EH (cell line): ENCODE data around the gene C2CD4C.
"Not testable (repeated sequence)": the region's sequence is repeated elsewhere in the genome, so short reads cannot be mapped to it uniquely, and the experiment has no call there.

Source experiments
- DNase-seq: peaks from one replicate; pipeline ENCODE4 v3.0.0-alpha.2; 2015; ENCODE audit warnings: low read depth

C2CD4C gene, protein sequence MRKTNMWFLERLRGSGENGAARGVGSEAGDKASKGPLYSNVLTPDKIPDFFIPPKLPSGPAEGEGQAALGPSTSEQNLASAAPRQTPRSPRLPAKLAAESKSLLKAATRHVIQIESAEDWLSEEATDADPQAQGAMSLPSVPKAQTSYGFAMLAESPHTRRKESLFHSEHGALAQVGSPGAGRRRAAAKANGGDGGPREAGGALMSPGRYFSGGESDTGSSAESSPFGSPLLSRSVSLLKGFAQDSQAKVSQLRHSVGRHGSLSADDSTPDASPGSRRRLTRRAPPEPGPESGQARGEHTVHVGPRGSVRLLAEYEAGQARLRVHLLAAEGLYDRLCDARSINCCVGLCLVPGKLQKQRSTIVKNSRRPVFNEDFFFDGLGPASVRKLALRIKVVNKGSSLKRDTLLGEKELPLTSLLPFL

DNA sequence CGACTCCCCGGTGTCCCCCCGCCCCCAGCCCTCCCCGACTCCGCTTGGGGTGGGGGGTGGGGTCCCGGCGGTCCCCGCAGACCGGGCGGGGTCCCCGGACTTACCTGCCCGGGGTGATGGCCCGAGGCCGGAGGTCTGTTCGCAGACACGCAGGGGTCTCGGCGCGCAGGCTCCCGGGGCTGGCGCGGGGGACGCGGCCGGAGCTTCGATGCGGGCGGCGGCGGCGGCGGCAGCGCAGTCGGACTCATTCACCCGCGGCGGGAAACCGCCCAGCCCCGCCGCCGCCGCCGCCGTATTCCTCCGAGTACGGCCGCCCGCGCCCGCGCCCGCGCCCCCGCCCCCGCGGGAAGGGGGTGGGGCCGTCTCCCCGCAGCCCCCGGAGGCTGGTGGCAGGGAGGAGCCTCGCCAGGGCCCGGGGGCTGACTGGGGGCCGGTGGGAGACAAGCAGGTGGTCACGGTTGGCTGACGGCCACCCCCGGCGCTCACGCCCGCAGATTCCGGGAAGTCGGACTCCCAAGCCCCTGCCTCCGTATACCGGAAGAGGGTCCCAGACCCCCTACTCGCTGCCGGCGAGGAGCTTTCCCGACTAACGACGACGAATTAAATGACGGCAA lies at the start of gene C2CD4C:
C2CD4C (minus strand) TSS at position 246 of the 614 bp plus-strand sequence. CDS start 786 bp downstream, outside the sequence.
- DNase-seq: no peak

DNA sequence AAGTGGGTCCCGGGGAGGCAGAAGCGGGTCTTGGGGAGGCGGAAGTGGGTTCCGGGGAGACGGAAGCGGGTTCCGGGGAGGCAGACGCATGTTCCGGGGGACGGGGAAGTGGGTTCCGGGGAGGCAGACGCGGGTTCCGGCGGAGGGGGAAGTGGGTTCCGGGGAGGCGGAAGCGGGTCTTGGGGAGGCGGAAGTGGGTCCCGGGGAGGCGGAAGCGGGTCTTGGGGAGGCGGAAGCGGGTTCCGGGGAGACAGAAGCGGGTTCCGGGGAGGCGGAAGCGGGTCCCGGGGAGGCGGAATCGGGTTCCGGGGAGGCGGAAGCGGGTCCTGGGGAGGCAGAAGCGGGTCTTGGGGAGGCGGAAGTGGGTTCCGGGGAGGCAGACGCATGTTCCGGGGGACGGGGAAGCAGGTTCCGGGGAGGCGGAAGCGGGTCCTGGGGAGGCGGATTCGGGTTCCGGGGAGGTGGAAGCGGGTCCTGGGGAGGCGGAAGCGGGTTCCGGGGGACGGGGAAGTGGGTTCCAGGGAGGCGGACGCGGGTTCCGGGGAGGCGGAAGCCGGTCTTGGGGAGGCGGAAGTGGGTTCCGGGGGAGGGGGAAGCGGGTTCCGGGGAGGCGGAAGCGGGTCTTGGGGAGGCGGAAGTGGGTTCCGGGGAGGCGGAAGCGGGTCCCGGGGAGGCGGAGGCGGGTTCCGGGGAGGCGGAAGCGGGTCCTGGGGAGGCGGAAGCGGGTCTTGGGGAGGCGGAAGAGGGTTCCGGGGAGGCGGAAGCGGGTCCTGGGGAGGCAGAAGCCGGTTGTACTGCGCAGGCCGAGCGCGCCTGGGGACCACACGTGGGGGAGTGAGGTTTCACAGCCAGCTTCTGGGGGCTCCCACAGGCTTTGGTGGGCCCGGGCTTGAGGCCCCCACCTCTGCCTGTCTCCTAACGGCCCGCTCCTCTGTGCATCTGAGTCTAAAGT lies 49.4 kb upstream of the C2CD4C start:
- no peak for DNase-seq

DNA sequence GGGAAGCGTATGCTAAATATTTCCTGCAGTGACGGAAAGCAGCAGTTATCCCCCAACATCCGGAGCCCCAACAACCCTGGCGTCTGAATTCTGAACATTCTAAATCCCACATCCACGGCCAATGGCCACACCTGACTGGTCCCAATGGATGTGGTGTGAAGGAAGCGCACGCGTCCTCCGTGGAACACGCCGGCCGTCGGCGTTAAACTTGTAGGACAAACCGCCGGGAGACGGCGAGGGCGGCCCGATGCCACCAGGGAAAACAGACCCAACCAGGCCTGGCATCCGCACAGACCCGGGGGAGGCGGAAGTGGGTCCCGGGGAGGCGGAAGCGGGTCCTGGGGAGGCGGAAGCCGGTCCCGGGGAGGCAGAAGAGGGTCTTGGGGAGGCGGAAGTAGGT lies 48.7 kb upstream of the C2CD4C start:
- no peak for DNase-seq

DNA sequence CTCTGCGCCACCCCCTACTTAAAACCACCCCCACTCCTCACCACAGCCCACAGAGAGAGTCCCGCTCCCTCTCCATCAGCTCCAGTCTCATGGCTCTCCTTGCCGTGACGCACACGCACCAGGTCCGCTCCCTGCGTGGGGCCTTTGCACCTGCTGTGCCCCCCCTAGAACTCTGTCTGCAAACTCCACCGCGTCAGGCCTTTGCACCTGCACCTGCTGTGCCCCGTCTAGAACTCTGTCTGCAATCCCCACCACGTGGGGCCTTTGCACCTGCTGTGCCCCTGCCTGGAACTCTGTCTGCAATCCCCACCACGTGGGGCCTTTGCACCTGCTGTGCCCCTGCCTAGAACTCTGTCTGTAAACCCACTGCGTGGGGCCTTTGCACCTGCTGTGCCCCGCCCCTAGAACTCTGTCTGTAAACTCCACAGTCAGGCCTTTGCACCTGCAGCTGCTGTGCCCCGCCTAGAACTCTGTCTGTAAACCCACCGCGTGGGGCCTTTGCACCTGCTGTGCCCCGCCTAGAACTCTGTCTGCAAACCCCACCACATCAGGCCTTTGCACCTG lies 47.7 kb upstream of the C2CD4C start:
- DNase-seq: no peak

DNA sequence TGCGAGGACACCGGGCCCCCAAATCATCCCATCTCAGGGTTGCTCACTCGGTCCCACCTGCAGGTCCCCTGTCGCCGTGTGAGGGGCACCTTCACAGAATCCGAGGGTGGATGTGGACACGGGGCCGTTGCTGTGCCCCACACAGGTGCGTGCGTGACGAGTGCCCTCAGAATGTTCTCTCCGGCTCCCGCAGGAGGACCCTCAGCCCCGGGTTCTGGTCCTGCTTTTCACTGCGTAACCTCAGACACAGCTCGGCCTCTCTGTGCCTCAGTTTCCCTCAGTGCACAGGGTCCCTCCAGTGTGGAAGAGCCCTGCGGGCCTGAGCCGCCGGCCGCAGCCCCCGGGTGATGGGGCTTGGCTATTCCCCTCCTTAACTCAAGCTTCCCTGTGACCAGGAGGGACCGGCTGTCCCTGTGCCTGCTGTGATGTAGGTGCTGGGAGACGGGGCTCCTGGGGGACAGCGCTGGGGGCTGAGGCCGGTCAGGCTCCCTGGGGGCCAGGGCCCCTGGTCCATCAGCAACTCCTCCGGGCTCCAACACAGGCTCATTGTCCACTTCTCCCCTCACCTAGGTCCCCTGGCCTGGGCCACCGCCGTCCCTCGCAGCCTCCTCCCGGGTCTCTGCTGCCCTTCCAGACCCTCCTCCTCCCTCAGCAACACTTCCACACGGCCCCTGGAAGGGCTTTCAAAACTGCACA lies 47.1 kb upstream of the C2CD4C start:
- DNase-seq: no peak

DNA sequence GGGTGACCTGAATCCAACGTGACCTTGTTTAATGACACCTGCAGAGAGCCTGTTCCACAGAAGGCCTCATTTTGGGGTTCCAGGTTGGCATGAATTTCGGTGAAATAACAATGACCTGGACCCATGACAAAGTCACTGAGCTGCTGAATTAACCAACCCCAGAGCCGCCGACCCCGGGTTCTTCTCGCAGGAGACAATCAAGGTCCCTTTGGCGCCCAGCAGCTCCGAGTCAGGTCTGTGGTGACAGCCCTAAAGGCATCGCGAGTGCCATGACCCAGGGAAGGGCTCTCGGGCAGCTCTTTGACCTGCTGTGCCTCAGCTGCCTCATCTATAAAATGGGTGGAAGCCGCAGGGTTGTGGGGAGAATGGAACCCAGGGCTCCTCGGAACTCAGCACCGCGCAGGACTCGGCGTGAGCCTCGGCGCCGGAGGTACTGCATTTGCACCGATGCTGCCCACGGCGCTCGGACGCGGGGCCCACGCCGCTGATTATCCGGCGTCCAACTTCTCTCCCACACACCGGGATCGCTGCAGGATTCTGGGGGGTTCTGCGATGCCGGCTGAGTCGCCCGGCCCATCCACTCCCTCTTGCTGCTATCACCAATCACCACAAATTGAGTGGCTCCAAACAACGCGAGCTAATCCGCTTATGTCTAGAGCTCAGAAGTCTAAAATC lies 46.2 kb upstream of the C2CD4C start:
- DNase-seq: no peak

DNA sequence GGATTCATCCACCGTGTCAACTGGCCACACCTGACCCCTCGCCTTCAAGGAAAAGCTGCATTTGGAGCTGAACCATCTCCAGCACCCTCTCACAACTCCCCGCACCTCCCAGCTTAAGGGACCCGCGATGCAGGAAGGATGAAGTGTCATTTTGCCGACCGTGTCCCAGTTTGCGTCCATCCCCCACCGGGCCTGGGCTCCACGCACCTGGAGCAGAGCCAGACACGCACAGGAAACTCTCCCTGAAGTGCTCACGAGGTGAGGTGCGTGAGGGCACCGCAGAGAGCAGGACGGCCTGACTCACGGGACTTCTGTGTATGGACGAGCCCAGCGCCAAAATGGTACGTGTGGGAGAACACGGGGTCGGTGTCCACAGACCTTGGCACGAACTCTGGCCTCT lies 44.7 kb upstream of the C2CD4C start:
- no peak for DNase-seq

DNA sequence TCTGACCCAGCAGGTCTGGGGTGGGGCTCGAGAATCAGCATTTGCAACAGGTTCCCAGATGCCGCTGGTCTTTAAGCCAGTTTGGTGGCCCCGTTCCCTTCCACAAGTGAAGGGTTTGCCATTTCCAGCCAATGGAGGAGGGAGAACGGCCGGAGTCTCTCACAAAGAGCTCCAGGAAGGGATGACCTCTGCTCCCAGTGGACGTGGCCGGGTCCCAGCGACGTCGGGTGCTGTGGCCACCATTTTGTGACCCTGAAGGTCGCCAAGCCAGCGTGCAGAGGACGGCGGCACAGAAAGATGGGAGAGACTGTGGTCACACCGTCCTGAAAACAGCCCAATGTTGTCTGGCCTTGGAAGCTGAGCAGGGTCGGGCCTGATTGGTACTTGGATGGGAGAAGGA lies 43.9 kb upstream of the C2CD4C start:
- no peak for DNase-seq

DNA sequence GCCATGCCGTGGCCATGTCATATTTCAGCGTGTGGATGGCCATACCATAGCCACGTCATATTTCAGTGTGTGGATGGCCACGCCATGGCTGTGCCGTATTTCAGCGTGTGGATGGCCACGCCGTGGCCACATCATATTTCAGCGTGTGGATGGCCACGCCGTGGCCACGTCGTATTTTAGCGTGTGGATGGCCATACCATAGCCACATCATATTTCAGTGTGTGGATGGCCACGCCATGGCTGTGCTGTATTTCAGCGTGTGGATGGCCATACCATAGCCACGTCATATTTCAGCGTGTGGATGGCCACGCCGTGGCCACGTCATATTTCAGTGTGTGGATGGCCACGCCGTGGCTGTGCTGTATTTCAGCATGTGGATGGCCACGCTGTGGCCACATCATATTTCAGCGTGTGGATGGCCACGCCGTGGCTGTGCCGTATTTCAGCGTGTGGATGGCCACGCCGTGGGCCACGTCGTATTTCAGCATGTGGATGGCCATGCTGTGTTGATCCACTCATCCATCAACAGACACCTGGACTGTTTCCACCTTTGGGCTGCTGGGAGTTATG lies 42.0 kb upstream of the C2CD4C start:
- not testable (repeated sequence) for DNase-seq

DNA sequence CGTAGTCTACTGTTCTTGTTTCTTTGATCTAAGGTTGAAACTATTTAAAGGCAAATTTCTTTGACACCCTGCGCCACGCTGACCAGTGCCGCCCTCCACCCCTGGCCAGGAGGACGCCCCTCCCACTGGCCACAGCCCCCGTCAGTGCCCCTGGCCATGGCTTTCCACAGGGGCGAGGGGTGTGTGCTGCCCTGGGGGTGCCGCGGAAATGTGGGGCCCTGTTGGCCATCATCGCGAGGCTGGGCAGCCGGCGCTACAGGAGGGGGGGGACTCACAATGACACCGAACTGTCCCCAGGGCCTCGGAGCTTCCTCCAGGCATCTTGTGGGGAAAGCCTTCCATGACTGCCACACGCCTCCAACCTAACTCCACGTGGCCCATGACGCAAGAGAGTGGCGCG lies 41.0 kb upstream of the C2CD4C start:
- no peak for DNase-seq

DNA sequence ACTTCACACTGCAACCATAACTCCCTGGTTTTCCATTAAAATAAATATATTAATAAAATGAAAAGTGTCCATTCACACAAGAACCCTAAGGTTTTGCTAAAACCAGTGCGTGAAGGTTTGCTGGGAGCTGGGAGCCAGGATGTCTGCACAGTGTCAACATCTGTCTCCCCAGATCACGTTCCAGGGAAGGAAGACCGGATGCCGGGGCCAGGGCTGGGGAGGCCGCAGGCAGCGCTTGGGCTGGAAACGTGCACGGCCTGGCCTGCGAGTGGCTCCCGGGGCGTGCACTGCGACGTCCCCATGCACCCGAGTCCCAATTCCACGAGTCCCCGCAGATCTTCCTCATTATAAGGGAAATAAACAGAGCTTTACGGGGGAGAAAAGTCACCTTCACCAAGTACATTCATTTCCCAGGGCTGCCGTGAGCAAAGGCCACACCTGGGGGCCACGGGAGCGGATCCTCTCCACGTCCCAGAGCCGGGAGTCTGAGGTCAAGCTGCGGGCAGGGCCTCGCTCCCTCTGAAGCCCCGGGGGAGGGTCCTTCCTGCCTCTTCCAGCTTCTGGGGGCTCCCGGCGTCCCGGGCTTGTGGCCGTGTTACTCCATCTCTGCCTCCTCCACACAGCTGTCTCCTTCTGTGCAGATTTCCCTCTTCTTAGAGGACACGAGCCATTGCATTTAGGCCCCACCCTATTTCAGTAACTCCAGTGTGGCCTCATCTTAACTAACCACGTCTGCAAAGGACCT lies 39.0 kb upstream of the C2CD4C start:
- DNase-seq: no peak

DNA sequence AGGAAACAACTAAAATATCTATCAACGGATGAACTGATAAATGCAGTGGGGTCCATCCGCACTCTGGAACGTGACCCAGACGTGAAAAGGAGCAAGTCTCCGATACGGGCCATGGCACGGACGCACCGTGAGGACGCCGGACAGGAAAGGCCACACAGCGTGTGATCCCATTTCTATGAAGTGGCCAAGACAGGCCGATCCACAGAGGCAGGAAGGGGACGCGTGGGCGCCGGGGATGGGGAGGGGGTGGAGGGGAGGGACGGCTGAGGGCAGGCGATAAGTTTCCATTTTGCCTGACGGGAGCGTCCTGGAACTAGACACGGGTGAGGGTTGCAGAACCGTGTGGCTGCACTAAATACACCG lies 38.1 kb upstream of the C2CD4C start:
- no peak for DNase-seq

DNA sequence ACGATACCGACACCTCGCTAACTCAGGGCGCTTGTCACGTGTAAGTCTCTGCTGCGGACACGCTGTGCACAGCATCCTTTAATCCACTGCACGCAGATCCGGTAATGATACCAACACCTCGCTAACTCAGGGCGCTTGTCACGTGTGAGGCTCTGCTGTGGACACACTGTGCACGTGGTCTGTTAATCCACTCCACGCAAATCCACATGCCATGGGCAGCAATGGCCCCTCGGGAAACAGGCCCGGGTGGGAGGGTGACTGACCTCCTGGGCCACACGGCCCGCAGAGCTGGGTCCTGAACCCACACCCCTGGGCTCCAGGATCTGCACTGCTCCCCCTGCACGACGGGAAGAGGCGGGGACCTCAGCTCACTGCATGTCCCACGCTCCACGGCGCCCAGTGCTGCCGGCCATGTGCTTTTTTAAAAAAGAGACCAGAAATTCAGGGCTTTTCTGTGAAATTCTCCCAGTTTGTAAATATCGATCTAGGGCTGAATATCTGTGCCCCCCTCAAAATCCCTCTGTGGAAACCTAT lies 35.8 kb upstream of the C2CD4C start:
- no peak for DNase-seq

DNA sequence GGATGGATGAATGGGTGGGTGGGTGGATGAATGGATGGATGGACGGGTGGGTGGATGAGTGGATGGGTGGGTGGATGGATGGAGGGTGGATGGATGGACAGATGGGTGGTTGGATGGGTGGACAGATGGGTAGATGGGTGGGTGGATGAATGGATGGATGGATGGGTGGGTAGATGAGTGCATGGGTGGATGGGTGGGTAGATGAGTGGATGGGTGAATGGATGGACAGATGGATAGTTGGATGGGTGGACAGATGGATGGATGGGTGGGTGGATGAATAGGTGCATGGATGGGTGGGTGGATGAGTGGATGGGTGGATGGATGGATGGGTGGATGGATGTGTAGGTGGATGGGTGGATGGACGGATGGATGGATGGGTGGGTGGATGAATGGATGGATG lies 34.1 kb upstream of the C2CD4C start:
- DNase-seq: no peak

DNA sequence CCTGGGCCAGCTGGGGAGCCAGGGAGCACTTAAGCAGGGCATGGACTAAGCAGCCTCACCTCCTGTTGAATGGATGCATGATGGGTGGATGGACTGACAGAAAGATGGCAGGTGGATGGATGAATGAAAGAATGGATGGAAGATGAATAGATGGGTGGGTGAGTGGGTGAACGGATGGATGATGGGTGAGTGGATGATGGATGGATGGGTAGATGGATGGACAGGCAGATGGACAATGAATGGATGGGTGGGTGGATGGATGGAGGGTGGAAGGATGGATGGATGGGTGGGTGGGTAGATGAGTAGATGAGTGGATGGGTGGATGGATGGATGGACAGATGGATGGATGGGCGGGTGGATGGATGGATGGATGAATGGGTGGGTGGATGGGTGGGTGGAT lies 33.1 kb upstream of the C2CD4C start:
- no peak for DNase-seq

DNA sequence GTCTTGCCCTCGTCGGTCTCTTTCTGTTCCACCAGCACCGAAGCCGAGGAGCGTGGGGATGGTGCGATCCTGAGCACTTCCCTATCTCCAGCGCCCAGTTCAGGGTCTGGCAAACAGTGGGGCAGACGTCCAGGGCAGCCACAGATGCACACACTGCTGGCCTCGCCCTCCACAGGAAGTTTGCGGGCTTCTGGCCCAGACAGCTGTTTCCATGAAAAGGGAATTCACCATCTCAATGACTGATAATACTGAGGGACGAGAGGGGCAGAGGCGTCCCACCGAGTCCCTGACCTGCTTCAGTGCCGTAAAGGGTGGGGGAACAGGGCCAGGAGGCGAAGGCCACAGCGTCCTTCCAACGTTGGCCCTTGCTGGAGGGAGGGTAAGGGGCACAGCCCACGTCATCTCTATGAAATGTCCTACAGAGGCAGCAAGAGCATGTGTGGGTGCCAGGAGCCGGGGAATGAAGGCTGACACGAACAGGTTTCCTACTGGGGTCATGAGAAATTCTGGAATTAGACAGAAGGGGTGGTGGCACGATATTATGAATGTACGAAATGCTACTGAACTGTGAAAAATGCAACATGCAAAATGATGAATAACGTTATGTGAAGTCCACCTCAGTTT lies 32.4 kb upstream of the C2CD4C start:
- DNase-seq: no peak

DNA sequence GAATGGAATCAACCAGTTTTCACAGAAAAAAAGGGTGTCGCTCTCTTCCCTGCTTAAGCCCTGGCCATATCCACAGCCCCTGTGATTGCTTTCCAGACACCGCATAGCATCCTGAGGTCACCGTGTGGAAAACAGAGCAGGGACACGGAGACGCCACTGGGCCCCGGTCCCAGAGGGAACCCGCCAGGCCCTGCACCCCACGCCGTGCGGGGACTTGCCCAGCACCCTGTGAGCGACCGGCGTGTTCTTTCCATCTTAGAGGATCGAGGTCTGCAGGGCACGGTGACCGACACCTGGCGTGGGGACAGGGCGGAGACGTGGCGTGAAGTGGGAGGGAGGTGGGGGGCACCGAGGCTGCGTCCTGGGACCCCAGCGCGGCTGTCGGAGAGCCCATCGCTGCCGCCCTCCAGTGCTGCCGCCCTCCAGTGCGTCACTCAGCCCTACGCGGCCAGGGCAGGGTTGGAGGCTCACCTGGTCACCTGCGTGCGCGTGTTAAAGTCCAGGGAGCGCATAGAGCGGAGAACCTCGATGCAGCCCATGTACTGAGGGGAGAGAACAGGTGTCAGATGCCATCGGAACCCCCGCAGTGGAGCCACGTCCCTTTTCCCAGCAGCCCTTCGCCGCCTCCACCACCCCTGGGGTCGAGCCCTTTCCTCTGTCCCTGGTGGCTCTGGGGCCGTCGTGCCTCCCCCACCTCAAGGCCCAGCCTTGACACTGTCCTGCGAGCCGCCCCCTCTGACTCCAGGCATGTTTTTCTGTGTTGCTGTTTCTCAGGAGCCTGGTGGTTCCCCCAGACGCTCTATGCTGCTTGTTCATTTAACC lies 31.7 kb upstream of the C2CD4C start:
- DNase-seq: no peak

DNA sequence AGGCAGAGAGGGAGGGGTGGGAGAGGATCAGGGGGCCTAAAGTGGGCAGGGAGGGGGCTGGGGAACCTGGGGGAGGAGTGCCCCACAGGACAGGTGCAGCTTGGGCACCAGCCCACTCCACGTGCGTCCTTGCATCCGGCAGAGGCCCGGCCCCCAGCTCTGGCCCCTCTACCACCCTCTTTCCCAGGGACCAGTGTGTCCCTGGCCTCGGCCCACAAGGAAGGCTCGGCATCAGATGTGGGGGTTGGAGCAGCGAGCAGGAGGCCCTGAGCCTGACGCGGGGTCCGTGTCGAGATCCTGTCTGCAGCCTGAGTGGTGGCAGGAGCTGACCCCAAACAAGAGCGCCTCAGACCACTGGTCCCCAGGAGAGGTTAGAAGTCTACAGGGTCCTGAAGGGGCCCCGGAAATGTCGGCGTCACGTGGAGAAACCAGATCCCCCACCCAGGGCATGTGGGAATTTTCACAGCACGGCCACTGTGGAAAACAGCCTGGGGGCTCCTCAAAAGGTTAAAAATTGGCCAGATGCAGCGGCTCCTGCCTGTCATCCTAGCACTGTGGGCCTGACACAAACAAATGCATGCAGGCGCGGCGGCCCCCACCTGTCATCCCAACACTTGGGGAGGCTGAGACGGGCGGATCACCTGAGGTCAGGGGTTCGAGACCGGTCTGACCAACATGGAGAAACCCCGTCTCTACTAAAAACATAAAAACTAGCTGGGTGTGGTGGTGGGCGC lies 30.4 kb upstream of the C2CD4C start:
- no peak for DNase-seq
